IMR-90 (cell line): ENCODE data around the gene PNPLA1. TPM values are rescaled to one million over a fixed set of nuclear protein-coding genes. Genes with fewer than 3 reads are reported as not detected.

Experiments
- ATAC-seq: fragments of 200-7000 bp; cut with Tn5 transposase; 2 replicates; pipeline ENCODE4 v1.9.1; 2020; ENCODE audit warnings: low read depth, mild to moderate bottlenecking, moderate library complexity
- BruUV-seq: library from RNA; stranded (reverse); fragments of 400-500 nt; replicated peaks from 2 replicates; lab custom pipeline; 2021; lab: Mats Ljungman, UMichigan
- CTCF ChIA-PET: fragments of 300-600 bp; formaldehyde crosslinking; extraction: SDS; loops from one replicate; lab custom pipeline; 2021; ENCODE audit warnings: antibody characterized with exemption; lab: Yijun Ruan, JAX
- POLR2A ChIA-PET: fragments of 300-600 bp; sonication (Branson Sonifier 250); formaldehyde crosslinking; loops from one replicate; lab custom pipeline; 2022; ENCODE audit warnings: antibody characterized with exemption; ENCODE audit not compliant: unreplicated experiment; lab: Charles Lee
- DNase-seq: peaks from one replicate; pipeline ENCODE4 v3.0.0; 2013
- H2AFZ ChIP-seq: replicated peaks from 2 replicates; pipeline ENCODE3; 2013; ENCODE audit warnings: low read length, mild to moderate bottlenecking; ENCODE audit not compliant: poor library complexity
- H2AK5ac ChIP-seq: 2 replicates; pipeline ENCODE4 v1.6.1; 2013; ENCODE audit warnings: low read depth, low read length, inconsistent platforms
- H2AK9ac ChIP-seq: replicated peaks from 2 replicates; pipeline ENCODE3; 2013; ENCODE audit warnings: mild to moderate bottlenecking, low read depth, low read length, moderate library complexity; ENCODE audit not compliant: poor library complexity
- H2BK120ac ChIP-seq: 2 replicates; pipeline ENCODE4 v1.6.1; 2013; ENCODE audit warnings: low read depth, low read length, inconsistent platforms
- H2BK15ac ChIP-seq: 3 replicates; pipeline ENCODE4 v1.6.1; 2013; ENCODE audit warnings: low read depth, low read length, inconsistent platforms
- H2BK20ac ChIP-seq: 2 replicates; pipeline ENCODE4 v1.6.1; 2013; ENCODE audit warnings: low read depth, mild to moderate bottlenecking, inconsistent platforms, low read length, moderate library complexity
- H2BK5ac ChIP-seq: 2 replicates; pipeline ENCODE4 v1.6.1; 2013; ENCODE audit warnings: mild to moderate bottlenecking, low read depth, low read length, inconsistent platforms; ENCODE audit not compliant: poor library complexity, severe bottlenecking
- H3K14ac ChIP-seq: replicated peaks from 2 replicates; pipeline ENCODE4 v1.6.1; 2013; ENCODE audit warnings: low read depth, low read length, inconsistent platforms
- H3K18ac ChIP-seq: 2 replicates; pipeline ENCODE4 v1.6.1; 2013; ENCODE audit warnings: low read depth, low read length, control low read depth
- H3K23ac ChIP-seq: 2 replicates; pipeline ENCODE4 v1.6.1; 2013; ENCODE audit warnings: low read depth, low read length, inconsistent platforms
- H3K27ac ChIP-seq: 2 replicates; pipeline ENCODE4 v1.5.1; 2013; ENCODE audit warnings: mild to moderate bottlenecking, control low read depth, low read length; ENCODE audit not compliant: insufficient read depth
- H3K27me3 ChIP-seq: 2 replicates; pipeline ENCODE4 v1.6.1; 2013; ENCODE audit warnings: low read length; ENCODE audit not compliant: control insufficient read depth, insufficient read depth
- H3K36me3 ChIP-seq: 2 replicates; pipeline ENCODE4 v1.6.1; 2013; ENCODE audit warnings: low read length, mixed read lengths; ENCODE audit not compliant: control insufficient read depth, insufficient read depth
- H3K4ac ChIP-seq: 2 replicates; pipeline ENCODE4 v1.6.1; 2013; ENCODE audit warnings: low read depth, low read length, inconsistent platforms
- H3K4me1 ChIP-seq: 2 replicates; pipeline ENCODE4 v1.6.1; 2013; ENCODE audit warnings: low read length, mixed read lengths; ENCODE audit not compliant: control insufficient read depth, insufficient read depth
- H3K4me2 ChIP-seq: 2 replicates; pipeline ENCODE4 v1.6.1; 2013; ENCODE audit warnings: low read depth, mild to moderate bottlenecking, control low read depth, low read length, moderate library complexity
- H3K4me3 ChIP-seq: 2 replicates; pipeline ENCODE4 v1.5.1; 2013; ENCODE audit warnings: low read depth, mild to moderate bottlenecking, control low read depth, low read length, moderate library complexity; ENCODE audit not compliant: insufficient read depth
- H3K56ac ChIP-seq: 2 replicates; pipeline ENCODE4 v1.6.1; 2013; ENCODE audit warnings: low read length, inconsistent platforms; ENCODE audit not compliant: insufficient read depth; ENCODE audit errors: extremely low read depth
- H3K79me1 ChIP-seq, 2 experiments: 2 replicates each; pipeline ENCODE4 v1.6.1; 2013; ENCODE audit warnings: low read length in 2 of 2, inconsistent platforms in 1 of 2, low read depth in 1 of 2
- H3K9ac ChIP-seq: 2 replicates; pipeline ENCODE4 v1.6.1; 2013; ENCODE audit warnings: low read depth, low read length, control low read depth
- H3K9me1 ChIP-seq: 2 replicates; pipeline ENCODE4 v1.6.1; 2013; ENCODE audit warnings: low read length, inconsistent platforms; ENCODE audit not compliant: insufficient read depth
- H3K9me3 ChIP-seq: 2 replicates; pipeline ENCODE4 v1.6.1; 2013; ENCODE audit warnings: low read length; ENCODE audit not compliant: control insufficient read depth, insufficient read depth
- H4K20me1 ChIP-seq: 2 replicates; pipeline ENCODE4 v1.6.1; 2013; ENCODE audit warnings: low read length, inconsistent platforms; ENCODE audit not compliant: insufficient read depth
- H4K5ac ChIP-seq: 2 replicates; pipeline ENCODE4 v1.6.1; 2013; ENCODE audit warnings: mild to moderate bottlenecking, low read depth, low read length, control low read depth
- H4K8ac ChIP-seq, 2 experiments: 2 replicates each; pipeline ENCODE4 v1.6.1; 2013; ENCODE audit warnings: low read depth in 2 of 2, low read length in 2 of 2, control low read depth in 1 of 2, inconsistent platforms in 1 of 2
- H4K91ac ChIP-seq: 2 replicates; pipeline ENCODE4 v1.6.1; 2013; ENCODE audit warnings: low read depth, low read length, inconsistent platforms; ENCODE audit not compliant: insufficient read depth
- BHLHE40 ChIP-seq: fragments of 150-350 bp; IDR thresholded peaks from 2 replicates; pipeline ENCODE4 v1.6.1; 2016; ENCODE audit warnings: mild to moderate bottlenecking, low read depth, low read length
- CTCF ChIP-seq: conservative IDR thresholded peaks from 2 replicates; pipeline ENCODE4 v1.5.1; 2012; ENCODE audit warnings: mild to moderate bottlenecking, low read depth, low read length, improper control_type of control experiment
- FOS ChIP-seq: fragments of 150-350 bp; IDR thresholded peaks from 2 replicates; pipeline ENCODE4 v1.6.1; 2016; ENCODE audit warnings: low read depth, low read length
- MAFK ChIP-seq: IDR thresholded peaks from 2 replicates; pipeline ENCODE4 v1.6.1; 2012; ENCODE audit warnings: low read depth, low read length, improper control_type of control experiment
- RFX5 ChIP-seq: IDR thresholded peaks from 2 replicates; pipeline ENCODE4 v1.8.0; 2012; ENCODE audit warnings: low read depth, mild to moderate bottlenecking, low read length, moderate library complexity
- USF2 ChIP-seq: fragments of 150-350 bp; IDR thresholded peaks from 2 replicates; pipeline ENCODE4 v1.6.1; 2017; ENCODE audit warnings: mild to moderate bottlenecking, antibody characterized with exemption, low read length, low read depth
- WGBS, 2 experiments: methylation state at CpG; one replicate each; pipeline versions ENCODE4 v1.1.5 to v1.1.7; 2013; ENCODE audit warnings: missing lambda C conversion rate in 2 of 2; ENCODE audit not compliant: insufficient read length in 1 of 2; ENCODE audit errors: extremely low coverage in 2 of 2; 5-methylcytosine and 5-hydroxymethylcytosine counted together
- dilution Hi-C: fragments of 300-500 bp; cut with HindIII; formaldehyde crosslinking; loops from one replicate; pipeline ENCODE4 v1.14.3; 2018; ENCODE audit warnings: low sequenced_read_pairs; ENCODE audit not compliant: unreplicated experiment
- in situ Hi-C: fragments of 300-500 bp; cut with MboI; formaldehyde crosslinking; loops from 3 replicates; pipeline ENCODE4 v1.14.3; 2019; ENCODE audit warnings: low sequenced_read_pairs, inconsistent platforms, mixed read lengths
- intact Hi-C: fragments of 100-400 bp; cut with micrococcal nuclease; formaldehyde crosslinking; loops from 2 replicates; pipeline ENCODE4 v1.10.0; 2022
- polyA plus RNA-seq, 3 experiments: library from polyadenylated mRNA; depleted of rRNA; stranded (reverse); fragments of >200 nt; gene quantifications; 2 replicates each; pipeline ENCODE4 v1.2.3, GENCODE V29; 2012; ENCODE audit warnings: low replicate concordance in 1 of 3
- total RNA-seq: library from RNA; depleted of rRNA; stranded (reverse); fragments of >200 nt; gene quantifications from 2 replicates; pipeline ENCODE4 v1.2.3, GENCODE V29; 2012

The PNPLA1 gene
- total and polyA plus RNA-seq, 2 of the 4 experiments (the other 2 are of a cell fraction) = not detected

GRCh38 chr6:36222924-36223323 lies 46.9 kb upstream of the PNPLA1 start:
- H2BK20ac ChIP-seq = no peak overlapping the region
- TF ChIP-seq BHLHE40 (no peak), FOS (no peak), USF2 (no peak), MAFK (no peak), CTCF (no peak), RFX5 (no peak)
- DNase-seq (no peak), ATAC-seq (no peak)
- no peak overlapping the region for H3K14ac ChIP-seq
- H3K4ac ChIP-seq = no peak overlapping the region
- in situ Hi-C loops (no loop called here), dilution Hi-C loops (no loop called here), intact Hi-C loops (no loop called here)
- no peak overlapping the region for H3K4me2 ChIP-seq
- POLR2A ChIA-PET = no interaction called here
- no TSS peak for BruUV-seq
- H3K27ac ChIP-seq = no peak overlapping the region
- no peak overlapping the region for H4K8ac ChIP-seq
- H3K79me1 ChIP-seq = peaks cover 5 to 31% of the 10 kb centered on the region in 2 experiments
- no peak overlapping the region for H2BK15ac ChIP-seq
- H3K18ac ChIP-seq = no peak overlapping the region
- no peak overlapping the region for H3K23ac ChIP-seq
- no peak overlapping the region for H3K4me3 ChIP-seq
- H3K4me1 ChIP-seq = peaks cover 12% of the 10 kb centered on the region
- no peak overlapping the region for H2AK9ac ChIP-seq
- no peak overlapping the region for H4K91ac ChIP-seq
- peaks cover 43% of the 10 kb centered on the region for H3K36me3 ChIP-seq
- H3K27me3 ChIP-seq = no peaks in the 10 kb centered on the region
- H4K5ac ChIP-seq = no peak overlapping the region
- no peak overlapping the region for H3K9ac ChIP-seq
- H2AK5ac ChIP-seq = no peak overlapping the region
- H3K9me1 ChIP-seq = peaks cover 6% of the 10 kb centered on the region
- H3K56ac ChIP-seq = no peak overlapping the region
- H2BK120ac ChIP-seq = no peak overlapping the region
- H3K9me3 ChIP-seq = no peaks in the 10 kb centered on the region
- H4K20me1 ChIP-seq = peaks cover 11% of the 10 kb centered on the region; the same call in 1 of the 2 replicates
- WGBS, 2 experiments = no CpG with 5 or more reads among the region's 4 CpGs
- CTCF ChIA-PET = no interaction called here
- H2AFZ ChIP-seq = no peak overlapping the region
- H2BK5ac ChIP-seq = no peak overlapping the region
